ENCODE results near the gene SLC18A2. TPM values are rescaled to one million over a fixed set of nuclear protein-coding genes. Genes with fewer than 3 reads are reported as not detected.

The SLC18A2 gene
- total RNA-seq, 1 experiment from 2014 or later: not detected

GRCh38 chr10:117216028-117216427 is 24.9 kb upstream of the SLC18A2 start:
- peaks cover 8% of the 10 kb centered on the region for H3K4me1 ChIP-seq (ENCODE audit: control insufficient read depth, insufficient read depth, low read length)
- POLR2A ChIA-PET: no interaction called here
- H3K4me3 ChIP-seq (ENCODE audit: low read depth in 2 of 2, low read length in 2 of 2): peak overlapping the region; percentile 53 to 67
- no peak overlapping the region for H3K27ac ChIP-seq (ENCODE audit: low read length)
- BruUV-seq (replicated peaks): no TSS peak
- peaks cover 40% of the 10 kb centered on the region for H3K27me3 ChIP-seq (ENCODE audit: control insufficient read depth, insufficient read depth, low read length)
- intact Hi-C loops (cut with micrococcal nuclease; ENCODE audit: unreplicated experiment): loop anchor here (2.0 to 5.0 kb wide), 2 partner anchors 105 to 246 kb away; no protein-coding TSS in a partner anchor
- peaks cover 4% of the 10 kb centered on the region; the same call in 1 of the 2 replicates for H3K9me3 ChIP-seq (ENCODE audit: control insufficient read depth, insufficient read depth, low read depth, low read length)
- no peak for TF ChIP-seq TCF7L2 (IDR thresholded peaks at IDR 0.05; ENCODE audit: low read depth, low read length)
- TF ChIP-seq POLR2AphosphoS5 (IDR thresholded peaks at IDR 0.05; ENCODE audit: low read depth, low read length): no peak
- no peak for TF ChIP-seq SIN3A (IDR thresholded peaks at IDR 0.05; ENCODE audit: borderline replicate concordance, insufficient read depth, low read depth, low read length)
- TF ChIP-seq REST (IDR thresholded peaks at IDR 0.05; ENCODE audit: insufficient read depth in 1 of 2, low read depth in 2 of 2, low read length in 1 of 2): no peak
- TF ChIP-seq CTCF (IDR thresholded peaks at IDR 0.05): no peak
- CTCF ChIA-PET: interaction anchor here (0.5 to 2.7 kb wide), 11 partner anchors 9 to 1353 kb away, joined by 3 to 42 read pairs (median 4); no protein-coding TSS in a partner anchor
- DNase-seq (ENCODE audit: low read depth, low spot score): no peak
- H3K36me3 ChIP-seq (ENCODE audit: control insufficient read depth, insufficient read depth, low read length): no peaks in the 10 kb centered on the region
- in situ Hi-C loops (cut with HindIII; ENCODE audit: low pct_unique_long_range_greater_than_20kb, low sequenced_read_pairs): no loop called here
- no peak for ATAC-seq

GRCh38 chr10:117216611-117217195 is 24.2 kb upstream of the SLC18A2 start:
- BruUV-seq (replicated peaks): no TSS peak
- Histone ChIP-seq H3K27ac (ENCODE audit: low read length) (no peak overlapping the region), H3K36me3 (ENCODE audit: control insufficient read depth, insufficient read depth, low read length) (no peaks in the 10 kb centered on the region), H3K4me1 (ENCODE audit: control insufficient read depth, insufficient read depth, low read length) (peaks cover 8% of the 10 kb centered on the region), H3K9me3 (ENCODE audit: control insufficient read depth, insufficient read depth, low read depth, low read length) (0 out of 2 replicates have a peak, but pooled peaks cover 4% of the 10 kb centered on the region), H3K27me3 (ENCODE audit: control insufficient read depth, insufficient read depth, low read length) (peaks cover 34% of the 10 kb centered on the region), H3K4me3 (ENCODE audit: low read depth in 2 of 2, low read length in 2 of 2) (peak overlapping the region; percentile 53 to 67)
- ATAC-seq (peak; percentile 89), DNase-seq (ENCODE audit: low read depth, low spot score) (peak; percentile 51)
- POLR2A ChIA-PET: interaction anchor here (0.5 to 1.0 kb wide), 2 partner anchors 103 to 263 kb away, joined by 3 to 5 read pairs; no protein-coding TSS in a partner anchor
- CTCF ChIA-PET: interaction anchor here (0.5 to 2.7 kb wide), 15 partner anchors 9 to 1352 kb away, joined by 3 to 42 read pairs (median 4); no protein-coding TSS in a partner anchor
- in situ Hi-C loops (cut with HindIII; ENCODE audit: low pct_unique_long_range_greater_than_20kb, low sequenced_read_pairs) (no loop called here), intact Hi-C loops (cut with micrococcal nuclease; ENCODE audit: unreplicated experiment) (loop anchor here (2.0 to 5.0 kb wide), 2 partner anchors 104 to 246 kb away; no protein-coding TSS in a partner anchor)
- TF ChIP-seq POLR2AphosphoS5 (IDR thresholded peaks at IDR 0.05; ENCODE audit: low read depth, low read length) (no peak), REST (IDR thresholded peaks at IDR 0.05; ENCODE audit: insufficient read depth in 1 of 2, low read depth in 2 of 2, low read length in 1 of 2) (peak in 1 of 2 experiments; percentile 53; a peak in 1 of 4 replicates), CTCF (IDR thresholded peaks at IDR 0.05) (peak; percentile 100)
